Measurements from ENCODE around the gene GABRA5.
"Not testable (repeated sequence)": the region's sequence is repeated elsewhere in the genome, so short reads cannot be mapped to it uniquely, and the experiment has no call there.

GABRA5 gene

GRCh38 chr15:26866298-26867199 lies at the start of gene GABRA5:
Gene GABRA5 (plus strand): TSS chr15:26867062. CDS start chr15:26869249, 2,187 bp downstream.
- no peak for DNase-seq (ENCODE audit: extremely low read depth in 1 of 2, low read depth in 1 of 2)

DNA sequence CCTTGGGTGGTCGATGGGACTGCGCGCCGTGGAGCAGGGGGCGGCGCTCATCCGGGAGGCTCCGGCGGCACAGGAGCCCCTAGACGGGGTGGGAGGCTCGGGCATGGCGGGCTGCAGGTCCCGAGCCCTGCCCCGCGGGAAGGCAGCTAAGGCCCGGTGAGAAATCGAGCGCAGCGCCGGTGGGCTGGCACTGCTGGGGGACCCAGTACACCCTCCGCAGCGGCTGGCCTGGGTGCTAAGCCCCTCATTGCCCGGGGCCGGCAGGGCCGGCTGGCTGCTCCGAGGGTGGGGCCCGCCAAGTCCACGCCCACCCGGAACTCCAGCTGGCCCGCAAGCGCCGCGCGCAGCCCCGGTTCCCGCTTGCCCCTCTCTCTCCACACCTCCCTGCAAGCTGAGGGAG lies 35.7 kb upstream of the GABRA5 start:
- not testable (repeated sequence) for DNase-seq (ENCODE audit: extremely low read depth in 1 of 2, low read depth in 1 of 2)

GRCh38 chr15:26831951-26832350 lies 34.9 kb upstream of the GABRA5 start:
- no peak for DNase-seq (ENCODE audit: extremely low read depth in 1 of 2, low read depth in 1 of 2)

GRCh38 chr15:26838742-26839460 lies 28.0 kb upstream of the GABRA5 start:
- no peak for DNase-seq (ENCODE audit: extremely low read depth in 1 of 2, low read depth in 1 of 2)

- DNase-seq (ENCODE audit: extremely low read depth in 1 of 2, low read depth in 1 of 2), result no peak
Measured at GRCh38 chr15:26841514-26841913, 25.3 kb upstream of the GABRA5 start.

- DNase-seq (ENCODE audit: extremely low read depth in 1 of 2, low read depth in 1 of 2), result no peak
Measured at GRCh38 chr15:26841941-26842340, 24.9 kb upstream of the GABRA5 start.

- no peak for DNase-seq (ENCODE audit: extremely low read depth in 1 of 2, low read depth in 1 of 2)
Measured at GRCh38 chr15:26842391-26842790, 24.5 kb upstream of the GABRA5 start.

- no peak for DNase-seq (ENCODE audit: extremely low read depth in 1 of 2, low read depth in 1 of 2)
Measured at GRCh38 chr15:26844901-26845300, 22.0 kb upstream of the GABRA5 start.

- DNase-seq (ENCODE audit: extremely low read depth in 1 of 2, low read depth in 1 of 2), result no peak
Measured at GRCh38 chr15:26848498-26848897, 18.4 kb upstream of the GABRA5 start.

DNA sequence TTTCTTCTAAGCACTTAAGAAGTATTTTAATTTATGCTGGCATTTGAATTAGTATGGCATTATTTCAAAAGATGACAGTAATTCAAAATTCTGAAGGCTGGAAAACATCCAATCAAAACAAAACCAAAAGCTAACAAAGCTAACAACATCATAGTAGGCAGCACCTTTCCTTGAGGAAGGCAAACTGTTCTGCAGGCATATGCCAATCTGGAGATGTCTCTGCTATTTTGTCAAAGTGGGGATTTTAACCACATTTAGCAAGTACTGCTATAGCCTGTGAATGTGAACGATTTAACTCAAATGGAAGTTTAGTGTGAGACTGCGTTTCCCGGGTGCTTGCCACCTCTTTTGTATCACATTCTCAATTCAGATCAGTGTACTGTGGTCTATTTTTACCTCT lies 16.7 kb upstream of the GABRA5 start:
- no peak for DNase-seq (ENCODE audit: extremely low read depth in 1 of 2, low read depth in 1 of 2)

- DNase-seq (ENCODE audit: extremely low read depth in 1 of 2, low read depth in 1 of 2), result no peak
Measured at GRCh38 chr15:26852980-26853379, 13.9 kb upstream of the GABRA5 start.

- DNase-seq (ENCODE audit: extremely low read depth in 1 of 2, low read depth in 1 of 2), result no peak
Measured at GRCh38 chr15:26854435-26854834, 12.4 kb upstream of the GABRA5 start.

- DNase-seq (ENCODE audit: extremely low read depth in 1 of 2, low read depth in 1 of 2), result no peak
Measured at GRCh38 chr15:26864664-26865191, 2.1 kb upstream of the GABRA5 start.

DNA sequence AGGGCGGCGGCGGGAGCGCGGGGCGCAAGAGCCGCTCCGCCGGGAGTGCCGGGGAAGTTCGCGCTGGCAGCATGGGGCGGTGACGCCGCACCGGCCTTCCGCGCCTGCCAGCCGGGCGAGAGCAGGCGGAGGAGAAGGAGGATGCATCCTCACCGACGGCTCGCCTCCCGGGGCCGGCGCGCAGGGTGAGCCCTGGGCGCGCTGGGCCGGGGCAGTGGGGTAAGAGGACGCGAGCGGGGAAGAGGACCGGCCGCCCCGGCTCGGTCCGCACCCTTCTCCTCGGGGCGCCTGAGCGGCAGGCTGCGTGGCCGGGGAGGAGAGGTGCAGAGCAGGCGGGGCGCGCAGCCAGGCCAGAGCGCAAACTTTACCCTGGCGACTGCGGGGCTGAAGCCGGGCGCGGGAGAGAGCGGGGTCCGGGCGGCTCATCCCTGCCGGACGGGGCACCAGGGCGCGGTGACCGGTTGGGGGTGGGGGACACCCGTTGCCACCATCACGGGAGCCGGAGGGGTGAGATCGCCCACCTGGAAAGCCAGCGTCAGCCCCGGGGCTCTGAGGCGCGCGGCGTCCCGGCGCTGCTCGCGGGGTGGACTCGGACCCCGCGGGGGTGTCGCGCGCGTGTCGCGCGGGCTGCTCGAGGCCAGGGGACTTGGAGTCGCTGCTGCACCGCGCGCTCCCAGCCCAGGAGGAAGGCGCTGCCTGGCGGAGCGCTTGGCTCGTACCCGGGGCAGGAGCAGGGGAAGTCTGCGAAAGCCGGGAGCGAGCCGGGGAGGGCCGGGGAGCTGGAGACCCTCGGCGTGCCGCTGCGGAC lies 542 bp downstream of the GABRA5 start:
- no peak for DNase-seq (ENCODE audit: extremely low read depth in 1 of 2, low read depth in 1 of 2)

GRCh38 chr15:26868029-26868685 lies 1.3 kb downstream of the GABRA5 start:
- DNase-seq (ENCODE audit: extremely low read depth in 1 of 2, low read depth in 1 of 2), result no peak

DNA sequence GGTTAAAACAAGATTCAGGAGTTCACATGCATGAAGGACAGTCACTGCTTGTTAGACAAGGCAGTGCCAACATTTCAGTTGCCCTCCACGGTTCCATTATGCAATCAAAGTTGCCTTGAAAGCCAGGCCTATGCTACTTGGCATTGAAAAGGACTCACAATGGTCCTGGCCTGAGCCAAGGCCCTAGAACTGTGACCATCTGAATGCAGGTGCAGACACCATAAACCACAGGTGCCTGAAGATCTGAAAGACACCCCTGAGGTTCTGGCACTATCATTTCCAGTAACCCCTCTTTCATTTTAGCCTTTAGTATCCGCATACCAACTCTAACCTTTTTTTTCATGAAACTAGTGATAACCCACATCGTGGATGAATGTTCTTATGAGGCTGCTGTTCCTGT lies 2.8 kb downstream of the GABRA5 start:
- no peak for DNase-seq (ENCODE audit: extremely low read depth in 1 of 2, low read depth in 1 of 2)

DNA sequence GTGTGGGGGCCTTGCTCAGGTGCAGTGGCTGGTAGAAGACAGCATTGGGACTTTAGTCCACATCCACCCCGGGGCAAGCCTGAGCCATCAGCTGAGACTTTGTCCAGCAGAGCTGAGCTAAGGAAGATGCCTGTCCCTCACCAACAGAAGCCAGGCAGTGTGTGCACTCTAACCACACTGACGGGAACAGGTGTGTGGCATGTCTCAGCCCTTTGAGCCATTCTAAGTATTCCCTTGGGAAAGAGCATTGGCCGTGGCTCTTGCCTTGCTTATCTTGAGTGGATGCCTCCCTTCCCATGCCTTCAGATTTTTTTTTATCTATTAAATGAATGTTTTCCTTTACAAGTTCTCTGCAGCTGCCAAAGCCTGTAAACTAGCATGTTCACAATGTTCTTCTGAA lies 3.5 kb downstream of the GABRA5 start:
- no peak for DNase-seq (ENCODE audit: extremely low read depth in 1 of 2, low read depth in 1 of 2)

DNA sequence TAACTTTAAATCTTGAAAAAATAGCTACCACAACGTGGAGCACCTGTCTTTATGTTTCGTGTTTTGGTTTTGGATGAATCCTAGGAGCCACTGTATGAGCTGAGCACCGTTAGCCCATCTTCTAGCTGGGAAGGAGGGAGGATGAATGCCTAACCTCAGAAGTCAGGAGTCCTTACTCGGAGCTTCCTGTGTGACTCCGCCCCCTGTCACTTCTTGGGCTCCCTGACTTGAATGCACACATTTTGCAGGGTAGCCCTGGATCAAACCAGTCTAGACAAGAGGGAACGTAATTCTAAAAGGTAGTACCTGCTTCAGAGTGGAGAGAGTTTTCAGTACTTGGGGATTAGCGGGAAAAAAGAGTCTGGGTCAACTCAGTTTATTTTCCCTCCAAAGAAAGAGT lies 5.3 kb downstream of the GABRA5 start:
- no peak for DNase-seq (ENCODE audit: extremely low read depth in 1 of 2, low read depth in 1 of 2)

GRCh38 chr15:26873846-26874245 lies 7.0 kb downstream of the GABRA5 start:
- DNase-seq (ENCODE audit: extremely low read depth in 1 of 2, low read depth in 1 of 2), result no peak

- no peak for DNase-seq (ENCODE audit: extremely low read depth in 1 of 2, low read depth in 1 of 2)
Measured at GRCh38 chr15:26874774-26875475, 8.1 kb downstream of the GABRA5 start.

Measured in stimulated activated CD8-positive, alpha-beta memory T cell treated with anti-CD3 and anti-CD28 coated beads, Interleukin-7, amount 100 ng/mL, for 48 hours (primary cell).